Pulmonary artery endothelial cell (primary cell): ENCODE results near the gene NACC2. TPM values are rescaled to one million over a fixed set of nuclear protein-coding genes. Genes with fewer than 3 reads are reported as not detected.

Experiments
- DNase-seq: peaks from one replicate; pipeline ENCODE4 v3.0.0-alpha.2; 2011; ENCODE audit warnings: low read depth, low spot score
- total RNA-seq: library from RNA; depleted of rRNA; stranded (reverse); fragments of >200 nt; gene quantifications from 2 replicates; pipeline ENCODE4 v1.2.3, GENCODE V29; 2014

Gene NACC2
- total RNA-seq, 1 donor from 2014 or later: 25.5 TPM

- no peak for DNase-seq
Observed at GRCh38 chr9:136058084-136058483, 37.0 kb downstream of the NACC2 start.

DNA sequence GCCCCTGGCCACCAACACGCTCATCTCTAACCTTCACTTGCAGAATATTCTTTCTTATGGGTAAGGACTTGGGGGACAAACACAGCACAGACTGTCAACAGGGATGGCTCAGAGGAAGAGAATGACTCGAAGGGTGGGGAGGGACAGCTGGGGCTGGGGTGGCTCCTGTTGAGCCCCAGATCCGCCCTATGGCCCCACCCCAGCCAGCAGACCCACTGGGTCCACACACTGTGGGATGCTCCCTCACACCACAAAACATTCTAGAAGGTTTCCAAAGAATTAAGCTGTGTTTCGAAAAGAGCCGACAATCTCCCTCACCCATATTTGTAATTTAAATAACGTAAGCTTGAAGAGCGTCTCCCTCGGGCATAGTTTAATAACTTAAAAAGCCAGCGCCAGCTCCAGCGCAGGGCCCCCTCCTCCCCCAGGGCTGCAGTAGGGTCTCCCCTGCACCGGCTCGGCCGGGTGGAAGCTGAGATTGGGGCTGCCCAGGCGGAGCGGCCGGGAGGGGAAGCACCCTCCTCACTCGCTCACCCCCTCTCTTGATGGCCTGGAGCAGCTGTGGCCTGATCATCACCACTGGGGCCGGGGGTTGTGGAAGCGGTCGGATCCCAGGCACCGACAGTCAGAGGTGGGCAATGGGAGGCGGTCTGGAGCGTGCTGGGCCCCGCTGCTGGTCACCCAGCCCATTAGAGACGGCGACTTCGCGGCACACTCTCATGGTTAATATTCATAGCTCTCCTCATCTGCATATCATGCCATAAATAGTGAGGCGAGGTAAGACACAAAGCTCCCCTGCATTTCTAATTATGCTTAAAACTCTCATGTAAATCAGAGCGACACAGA is 37.6 kb downstream of the NACC2 start:
- no peak for DNase-seq

DNA sequence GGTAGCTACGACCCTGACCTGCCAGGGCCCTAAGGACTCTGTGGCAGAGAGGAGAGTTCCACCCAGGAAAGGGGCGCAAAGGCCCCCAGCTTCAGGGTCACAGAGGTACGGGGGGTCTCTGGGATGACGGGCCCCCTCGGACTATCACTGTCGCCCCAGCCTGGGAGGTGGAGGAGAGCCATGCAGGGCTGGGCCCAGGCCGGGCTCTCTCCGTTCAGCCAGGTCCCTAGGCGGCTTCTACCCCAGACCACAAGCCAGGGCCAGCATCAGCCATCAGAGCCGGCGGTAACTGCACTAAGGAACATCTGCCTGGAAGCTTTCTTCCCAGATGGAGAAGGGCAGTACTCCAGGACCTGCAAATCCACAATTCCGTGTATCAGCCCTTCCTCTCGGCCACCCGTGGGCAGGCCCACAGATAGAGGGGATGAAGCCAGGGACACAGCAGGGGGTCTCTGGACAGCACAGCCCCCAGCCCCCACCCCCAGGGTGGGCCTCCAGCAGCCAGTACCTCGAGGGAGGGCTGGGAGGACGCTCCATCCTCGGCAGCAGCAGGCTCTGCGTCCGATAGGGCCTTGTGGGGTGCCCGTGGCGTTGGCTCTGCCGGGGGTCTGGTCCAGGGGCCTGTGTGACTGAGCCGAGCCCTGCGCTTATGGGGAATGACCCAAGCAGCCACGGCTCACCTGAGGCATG is 38.4 kb downstream of the NACC2 start:
- DNase-seq: no peak

GRCh38 chr9:136055715-136056545 is 39.2 kb downstream of the NACC2 start:
- no peak for DNase-seq

GRCh38 chr9:136054798-136055714 is 40.0 kb downstream of the NACC2 start:
- DNase-seq: no peak

DNA sequence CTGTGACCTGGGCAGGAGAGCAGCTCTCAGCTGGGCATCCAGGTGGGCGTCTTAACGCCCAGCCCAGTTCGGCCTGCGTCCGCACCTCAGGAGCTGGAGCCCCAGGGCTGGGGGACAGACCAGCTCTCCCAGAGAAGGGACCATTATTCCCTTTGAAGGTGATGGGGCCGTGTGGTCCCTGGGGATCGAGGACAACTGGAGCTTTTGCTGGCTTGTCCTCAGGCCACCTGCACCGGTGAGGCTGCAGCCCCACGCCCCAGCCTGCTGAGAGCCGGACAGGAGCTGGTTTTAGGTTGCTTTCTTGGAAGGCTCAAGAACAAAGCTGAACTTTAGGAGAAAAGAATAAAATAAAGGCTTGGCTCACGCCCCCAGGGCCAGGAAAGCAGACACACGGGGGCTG is 40.9 kb downstream of the NACC2 start:
- no peak for DNase-seq

DNA sequence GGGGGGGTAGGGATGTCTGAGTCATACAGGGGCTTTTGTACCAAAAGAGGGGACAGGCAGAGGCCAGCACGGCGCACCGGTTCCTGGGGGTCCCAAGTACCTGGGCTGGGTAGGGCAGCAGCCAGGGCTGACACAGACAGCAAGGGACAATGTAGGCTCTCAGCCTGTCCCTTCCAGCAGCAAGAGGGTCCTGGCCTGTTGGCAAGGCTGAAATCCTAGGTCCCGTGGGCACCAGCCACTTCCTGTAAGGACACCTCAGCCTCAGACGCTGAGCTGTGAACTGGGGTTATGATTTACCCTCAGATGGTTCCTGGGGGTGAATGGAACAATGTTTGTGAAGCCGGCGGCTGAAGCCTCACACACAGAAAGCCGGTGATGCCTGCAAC is 41.3 kb downstream of the NACC2 start:
- no peak for DNase-seq

DNA sequence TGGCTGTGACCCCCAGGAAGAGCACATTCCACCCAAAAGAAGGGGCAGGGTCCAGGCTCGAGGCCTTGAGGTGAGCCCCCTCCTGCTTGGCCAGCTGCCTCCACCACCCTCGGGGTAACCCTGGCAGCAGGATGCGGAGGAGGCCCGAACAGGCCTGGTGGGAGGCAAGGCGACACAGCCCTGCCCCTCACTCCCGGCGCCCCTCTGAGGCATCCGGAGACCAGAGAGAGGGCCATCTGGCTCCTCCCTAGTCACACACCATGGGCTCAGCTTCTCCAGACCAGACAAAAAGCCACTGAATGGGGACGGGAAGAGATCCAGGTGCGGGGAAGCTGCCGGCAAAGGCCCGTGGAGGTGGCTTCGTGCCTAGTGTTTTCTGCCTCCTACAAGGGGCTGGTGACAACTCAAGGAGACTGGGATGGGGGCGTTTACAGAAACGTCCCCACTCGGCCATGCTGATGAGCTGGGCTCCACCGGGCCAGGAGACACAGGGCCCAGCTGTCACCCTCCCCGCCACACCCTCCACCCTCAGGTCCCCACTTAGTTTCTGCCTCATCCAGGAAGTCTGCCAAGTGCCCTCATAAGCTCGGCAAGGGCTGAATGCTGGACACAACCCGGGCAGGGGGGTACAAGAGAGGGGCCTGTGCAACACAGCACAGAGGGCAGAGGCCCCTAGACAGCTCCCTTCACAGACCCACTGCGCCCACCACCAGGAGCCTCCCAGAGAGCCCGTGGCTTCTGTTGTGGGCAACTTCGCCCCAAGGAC is 41.9 kb downstream of the NACC2 start:
- no peak for DNase-seq

- DNase-seq: no peak
Observed at GRCh38 chr9:136052472-136052880, 42.6 kb downstream of the NACC2 start.

- peak; percentile 43 for DNase-seq
Observed at GRCh38 chr9:136051837-136052471, 43.1 kb downstream of the NACC2 start.

- no peak for DNase-seq
Observed at GRCh38 chr9:136051453-136051836, 43.6 kb downstream of the NACC2 start.

DNA sequence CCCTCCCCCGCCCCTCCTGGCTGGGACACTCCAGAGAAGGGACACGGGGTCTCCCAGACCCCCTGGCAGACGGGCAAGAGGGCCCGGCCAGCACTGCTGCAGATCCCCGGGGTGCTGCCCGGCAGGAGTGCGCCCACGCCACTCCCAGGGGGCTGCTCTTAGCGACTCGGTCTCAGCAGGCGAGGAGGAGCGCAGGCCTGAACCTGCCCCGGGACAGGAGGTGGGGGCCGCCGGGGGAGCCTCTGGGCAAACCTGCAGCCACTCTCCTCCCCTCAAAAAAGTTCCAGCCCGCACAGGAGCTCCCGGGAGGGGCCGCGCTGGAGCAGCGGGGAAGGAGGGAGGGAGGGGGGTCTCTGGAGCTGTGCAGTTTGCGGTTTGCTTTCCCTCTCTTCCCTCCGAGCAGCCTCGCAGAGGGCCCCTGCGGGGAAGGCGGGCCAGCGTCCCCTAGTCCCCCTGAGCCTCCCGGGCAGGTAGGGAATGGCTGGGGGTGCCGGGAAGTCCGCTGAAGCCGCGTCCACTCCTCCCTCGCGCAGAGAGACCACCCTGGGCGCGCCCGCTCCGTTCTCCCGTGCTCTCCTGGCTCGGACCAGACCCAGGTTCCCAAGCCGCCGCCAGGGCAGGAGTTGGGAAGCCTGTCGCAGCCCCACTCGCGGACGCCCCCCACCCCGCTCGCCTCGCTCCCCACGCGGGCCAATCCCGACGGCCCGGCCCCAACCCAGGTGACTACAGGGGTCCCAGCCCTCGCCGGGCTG is 44.2 kb downstream of the NACC2 start:
- no peak for DNase-seq

GRCh38 chr9:136050266-136050700 is 44.8 kb downstream of the NACC2 start:
- DNase-seq: no peak

DNA sequence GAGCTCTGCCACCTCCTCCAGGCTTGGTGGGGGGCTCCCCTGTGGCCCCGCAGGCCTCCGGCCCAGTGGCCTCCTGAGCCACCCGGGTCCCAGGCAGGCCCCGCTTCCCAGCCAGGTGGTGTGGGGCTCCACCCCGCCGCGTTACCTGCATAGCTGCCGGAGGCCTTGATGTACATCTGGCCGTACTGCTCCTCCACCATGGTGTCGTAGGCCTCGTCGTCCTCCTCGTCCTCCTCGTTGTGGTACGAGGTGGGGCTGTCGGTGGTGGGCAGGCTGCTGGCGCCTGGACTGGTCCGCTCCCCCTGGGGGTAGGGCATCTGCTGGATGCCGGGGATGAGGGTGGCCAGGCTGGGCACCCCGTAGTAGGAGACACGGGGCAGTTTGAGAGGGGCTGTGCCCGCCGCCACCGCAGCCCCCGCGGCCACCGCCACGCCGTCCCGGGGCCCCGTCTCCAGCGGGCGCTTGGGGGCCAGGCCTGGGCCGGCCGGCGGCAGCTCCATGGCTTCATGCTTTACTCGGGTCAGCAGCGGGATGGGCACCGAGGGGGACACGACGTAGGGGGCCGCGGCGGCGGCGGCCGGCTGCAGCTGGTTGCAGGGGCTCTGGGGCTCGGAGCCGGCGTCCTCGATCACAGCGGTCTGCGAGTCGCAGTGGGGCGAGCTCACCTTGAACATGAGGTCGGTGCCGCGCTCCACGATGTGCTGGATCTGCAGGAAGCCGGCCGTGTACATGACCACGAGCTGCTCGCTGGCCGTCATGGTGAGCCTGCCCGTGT is 45.4 kb downstream of the NACC2 start:
- no peak for DNase-seq

GRCh38 chr9:136048560-136049411 is 46.3 kb downstream of the NACC2 start:
- no peak for DNase-seq

GRCh38 chr9:136047775-136048559 is 47.1 kb downstream of the NACC2 start:
- DNase-seq: no peak
